HG03064 (cell line): Measurements from ENCODE around the gene PRRC2B.

Source experiments
- ATAC-seq: cut with Tn5 transposase; IDR thresholded peaks from one replicate; pipeline ENCODE4 v1.9.1; 2021; ENCODE audit warnings: low read depth; ENCODE audit not compliant: unreplicated experiment

The PRRC2B gene

GRCh38 chr9:131482343-131483006 is 88.6 kb downstream of the PRRC2B start:
- ATAC-seq, result no peak

- no peak for ATAC-seq
Measured at GRCh38 chr9:131483319-131484050, 89.6 kb downstream of the PRRC2B start.

- no peak for ATAC-seq
Measured at GRCh38 chr9:131484051-131484445, 90.2 kb downstream of the PRRC2B start.

- ATAC-seq, result no peak
Measured at GRCh38 chr9:131484560-131485185, 90.8 kb downstream of the PRRC2B start.

DNA sequence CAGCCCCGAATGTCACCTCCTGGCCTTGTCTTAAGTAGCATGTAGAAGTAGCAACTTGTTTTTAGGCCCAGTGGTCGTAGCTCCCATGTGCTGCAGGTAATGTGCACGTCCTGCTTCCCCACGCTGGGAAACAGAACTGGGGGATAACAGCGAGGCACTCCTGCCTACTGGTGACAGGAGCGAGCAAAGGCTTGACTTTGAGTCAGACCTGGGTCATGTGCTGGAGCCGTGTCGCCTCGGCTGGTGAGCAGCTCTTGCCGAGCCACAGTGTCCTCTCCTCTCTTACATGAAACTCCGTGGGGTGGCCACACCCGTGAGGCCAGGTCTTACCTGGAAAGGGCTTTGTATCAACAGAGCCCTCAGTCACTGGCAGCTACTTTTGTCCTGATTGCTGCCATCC is 91.3 kb downstream of the PRRC2B start:
- no peak for ATAC-seq

DNA sequence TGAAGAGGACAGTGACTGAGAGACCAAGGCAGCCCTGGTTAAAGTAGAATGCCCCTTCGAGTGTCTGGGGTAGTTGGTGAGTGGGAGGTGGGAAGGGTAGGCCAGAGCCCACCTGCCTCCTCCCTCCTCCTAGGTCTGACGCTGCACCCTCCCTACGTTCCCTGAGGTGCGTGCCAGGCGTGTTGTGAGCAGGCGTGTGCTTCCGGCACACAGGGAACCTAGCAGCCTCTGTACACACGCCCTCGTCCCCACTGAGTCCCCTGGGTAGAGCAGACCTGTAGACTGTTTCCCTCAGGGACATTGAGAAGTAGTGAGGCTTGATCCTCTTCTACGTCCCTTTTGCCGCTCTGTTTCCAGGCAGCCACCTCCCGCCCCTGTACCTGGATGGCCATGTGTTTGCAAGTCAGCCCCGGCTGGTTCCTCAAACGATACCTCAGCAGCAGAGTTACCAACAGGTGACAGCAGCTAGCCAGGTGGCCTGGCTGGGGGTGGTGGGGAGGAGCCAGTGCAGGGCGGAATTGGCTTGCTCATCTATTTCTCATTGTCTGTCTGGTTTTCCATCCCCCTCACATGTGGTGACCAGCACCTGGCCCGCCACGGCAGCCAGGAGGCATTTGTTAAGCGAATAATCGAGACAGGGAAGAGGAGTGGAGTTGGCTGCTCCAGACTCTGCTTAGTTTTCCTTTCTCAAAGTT is 92.0 kb downstream of the PRRC2B start:
- ATAC-seq, result no peak

- no peak for ATAC-seq
Measured at GRCh38 chr9:131487001-131487400, 93.1 kb downstream of the PRRC2B start.

DNA sequence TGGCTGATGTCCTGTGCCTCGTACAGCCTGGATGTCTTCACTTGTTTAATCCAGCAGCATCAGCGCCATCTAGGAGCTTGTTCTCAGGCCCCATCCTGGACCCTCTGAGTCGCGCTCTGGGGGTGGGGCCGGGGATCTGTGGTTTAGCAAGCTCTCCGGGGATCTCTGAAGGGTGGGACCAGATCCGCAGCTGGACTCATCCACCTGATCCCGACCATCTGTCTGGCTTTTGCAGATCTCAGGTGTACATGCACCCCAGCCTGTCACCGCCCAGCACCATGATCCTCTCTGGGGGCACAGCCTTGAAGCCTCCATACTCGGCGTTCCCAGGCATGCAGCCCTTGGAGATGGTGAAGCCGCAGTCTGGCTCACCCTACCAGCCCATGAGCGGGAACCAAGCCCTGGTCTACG is 93.7 kb downstream of the PRRC2B start:
- no peak for ATAC-seq

DNA sequence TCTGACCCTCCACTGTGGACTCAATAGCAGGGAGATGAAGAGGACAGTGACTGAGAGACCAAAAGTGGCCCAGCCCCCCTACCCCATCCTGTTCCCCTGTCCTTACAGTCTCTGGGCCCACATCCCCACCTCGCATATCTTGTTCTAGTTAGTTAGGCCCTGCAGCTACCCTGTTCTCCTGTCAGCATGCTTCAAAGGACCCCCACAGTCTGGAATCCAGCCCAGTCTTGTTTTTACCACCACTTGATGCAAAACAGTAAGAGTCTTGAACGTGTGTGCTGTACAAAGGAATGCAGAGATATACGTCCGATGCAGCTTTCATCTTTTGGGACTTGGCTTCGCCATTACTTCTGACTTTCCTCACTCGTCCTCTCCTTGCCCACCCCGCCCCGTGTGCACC is 96.6 kb downstream of the PRRC2B start:
- no peak for ATAC-seq

- no peak for ATAC-seq
Measured at GRCh38 chr9:131491001-131491710, 97.3 kb downstream of the PRRC2B start.

- ATAC-seq, result no peak
Measured at GRCh38 chr9:131492070-131492469, 98.2 kb downstream of the PRRC2B start.

DNA sequence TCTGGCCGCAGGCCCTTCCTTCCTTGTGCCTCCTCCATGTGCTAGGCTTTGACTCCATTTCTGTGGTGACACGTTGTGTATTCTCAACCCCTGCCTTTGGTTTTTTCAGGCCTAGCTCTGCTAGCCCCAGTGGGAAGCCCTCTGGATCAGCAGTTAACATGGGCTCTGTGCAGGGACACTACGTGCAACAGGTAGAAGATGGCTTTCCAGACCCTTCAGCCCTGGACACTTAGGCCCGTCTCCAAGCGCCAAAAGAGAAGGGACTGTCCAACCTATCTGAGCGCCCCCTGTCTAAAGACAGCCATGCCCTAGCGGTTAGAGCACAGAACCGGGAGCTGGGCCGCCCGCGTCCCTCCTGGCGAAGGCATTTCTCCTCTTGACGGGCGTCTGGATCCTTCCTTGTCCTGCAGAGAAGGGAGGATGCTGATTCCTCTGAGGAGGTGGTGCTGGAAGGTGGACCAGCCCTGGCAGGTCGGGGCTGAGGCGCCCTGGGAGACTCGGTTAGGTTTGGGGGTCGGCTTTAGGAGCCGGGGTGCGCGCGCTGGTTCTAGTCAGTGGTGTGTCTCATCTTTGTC is 100.5 kb downstream of the PRRC2B start:
- no peak for ATAC-seq

- no peak for ATAC-seq
Measured at GRCh38 chr9:131495785-131496184, 101.9 kb downstream of the PRRC2B start.

DNA sequence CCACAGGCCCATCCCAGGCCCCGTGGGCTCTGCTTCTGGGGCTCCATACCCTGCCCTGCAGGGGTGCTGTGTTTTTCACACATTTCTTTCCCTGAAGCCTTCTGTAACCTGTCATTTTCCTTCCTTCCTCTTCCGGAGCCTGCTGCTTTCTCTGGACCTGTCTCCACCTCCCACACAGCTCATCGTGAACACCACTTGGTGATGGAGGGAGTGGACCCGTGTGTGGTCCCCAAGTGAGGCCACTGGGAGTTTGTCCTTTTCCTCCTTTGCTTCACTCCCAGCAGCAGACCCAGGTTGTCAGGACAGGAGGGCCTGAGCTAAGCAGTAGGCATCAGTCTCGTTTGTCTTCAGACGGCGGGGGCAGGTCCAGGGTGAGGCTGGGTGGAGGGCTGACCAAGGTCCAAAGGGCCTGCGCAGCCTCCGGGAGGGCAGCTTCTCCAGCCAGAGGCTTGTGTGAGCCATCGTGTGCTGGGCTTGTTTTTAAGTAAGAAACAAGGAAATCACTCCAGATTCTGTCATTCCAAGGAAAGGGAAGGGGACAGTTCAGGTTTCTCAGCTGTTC is 103.0 kb downstream of the PRRC2B start:
- no peak for ATAC-seq

- ATAC-seq, result no peak
Measured at GRCh38 chr9:131499254-131499767, 105.4 kb downstream of the PRRC2B start.

- ATAC-seq, result no peak
Measured at GRCh38 chr9:131500377-131500776, 106.5 kb downstream of the PRRC2B start.

- ATAC-seq, result no peak
Measured at GRCh38 chr9:131500939-131501541, 107.2 kb downstream of the PRRC2B start.

GRCh38 chr9:131502781-131503625 is 109.1 kb downstream of the PRRC2B start, which contains the start of gene POMT1:
POMT1 (plus strand) TSS chr9:131502918; CDS start chr9:131504219, 1,301 bp downstream.
- peak; percentile 69 for ATAC-seq
